Measurements from ENCODE around the gene FASN.

- TF ChIP-seq POLR2AphosphoS5 (IDR thresholded peaks at IDR 0.05; ENCODE audit: low read depth, low read length) (no peak), YY1 (IDR thresholded peaks at IDR 0.05; ENCODE audit: low read depth) (no peak), RAD21 (IDR thresholded peaks at IDR 0.05; ENCODE audit: low read length) (no peak), TEAD4 (IDR thresholded peaks at IDR 0.05; ENCODE audit: borderline replicate concordance, insufficient read depth) (no peak), IRF3 (IDR thresholded peaks at IDR 0.05; ENCODE audit: low read depth, low read length) (no peak), ELF1 (IDR thresholded peaks at IDR 0.05) (no peak), USF2 (IDR thresholded peaks at IDR 0.05; ENCODE audit: borderline replicate concordance, low read depth, low read length) (no peak), ZBTB33 (IDR thresholded peaks at IDR 0.05; ENCODE audit: borderline replicate concordance, low read depth) (no peak), CHD2 (IDR thresholded peaks at IDR 0.05; ENCODE audit: low read length, partially characterized antibody) (no peak), FOXM1 (IDR thresholded peaks at IDR 0.05; ENCODE audit: low read depth) (no peak), NFIC (IDR thresholded peaks at IDR 0.05; ENCODE audit: borderline replicate concordance) (no peak)
- TF ChIP-seq, protein P1, sequence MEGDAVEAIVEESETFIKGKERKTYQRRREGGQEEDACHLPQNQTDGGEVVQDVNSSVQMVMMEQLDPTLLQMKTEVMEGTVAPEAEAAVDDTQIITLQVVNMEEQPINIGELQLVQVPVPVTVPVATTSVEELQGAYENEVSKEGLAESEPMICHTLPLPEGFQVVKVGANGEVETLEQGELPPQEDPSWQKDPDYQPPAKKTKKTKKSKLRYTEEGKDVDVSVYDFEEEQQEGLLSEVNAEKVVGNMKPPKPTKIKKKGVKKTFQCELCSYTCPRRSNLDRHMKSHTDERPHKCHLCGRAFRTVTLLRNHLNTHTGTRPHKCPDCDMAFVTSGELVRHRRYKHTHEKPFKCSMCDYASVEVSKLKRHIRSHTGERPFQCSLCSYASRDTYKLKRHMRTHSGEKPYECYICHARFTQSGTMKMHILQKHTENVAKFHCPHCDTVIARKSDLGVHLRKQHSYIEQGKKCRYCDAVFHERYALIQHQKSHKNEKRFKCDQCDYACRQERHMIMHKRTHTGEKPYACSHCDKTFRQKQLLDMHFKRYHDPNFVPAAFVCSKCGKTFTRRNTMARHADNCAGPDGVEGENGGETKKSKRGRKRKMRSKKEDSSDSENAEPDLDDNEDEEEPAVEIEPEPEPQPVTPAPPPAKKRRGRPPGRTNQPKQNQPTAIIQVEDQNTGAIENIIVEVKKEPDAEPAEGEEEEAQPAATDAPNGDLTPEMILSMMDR (IDR thresholded peaks at IDR 0.05) = no peak
- TF ChIP-seq, protein P2, sequence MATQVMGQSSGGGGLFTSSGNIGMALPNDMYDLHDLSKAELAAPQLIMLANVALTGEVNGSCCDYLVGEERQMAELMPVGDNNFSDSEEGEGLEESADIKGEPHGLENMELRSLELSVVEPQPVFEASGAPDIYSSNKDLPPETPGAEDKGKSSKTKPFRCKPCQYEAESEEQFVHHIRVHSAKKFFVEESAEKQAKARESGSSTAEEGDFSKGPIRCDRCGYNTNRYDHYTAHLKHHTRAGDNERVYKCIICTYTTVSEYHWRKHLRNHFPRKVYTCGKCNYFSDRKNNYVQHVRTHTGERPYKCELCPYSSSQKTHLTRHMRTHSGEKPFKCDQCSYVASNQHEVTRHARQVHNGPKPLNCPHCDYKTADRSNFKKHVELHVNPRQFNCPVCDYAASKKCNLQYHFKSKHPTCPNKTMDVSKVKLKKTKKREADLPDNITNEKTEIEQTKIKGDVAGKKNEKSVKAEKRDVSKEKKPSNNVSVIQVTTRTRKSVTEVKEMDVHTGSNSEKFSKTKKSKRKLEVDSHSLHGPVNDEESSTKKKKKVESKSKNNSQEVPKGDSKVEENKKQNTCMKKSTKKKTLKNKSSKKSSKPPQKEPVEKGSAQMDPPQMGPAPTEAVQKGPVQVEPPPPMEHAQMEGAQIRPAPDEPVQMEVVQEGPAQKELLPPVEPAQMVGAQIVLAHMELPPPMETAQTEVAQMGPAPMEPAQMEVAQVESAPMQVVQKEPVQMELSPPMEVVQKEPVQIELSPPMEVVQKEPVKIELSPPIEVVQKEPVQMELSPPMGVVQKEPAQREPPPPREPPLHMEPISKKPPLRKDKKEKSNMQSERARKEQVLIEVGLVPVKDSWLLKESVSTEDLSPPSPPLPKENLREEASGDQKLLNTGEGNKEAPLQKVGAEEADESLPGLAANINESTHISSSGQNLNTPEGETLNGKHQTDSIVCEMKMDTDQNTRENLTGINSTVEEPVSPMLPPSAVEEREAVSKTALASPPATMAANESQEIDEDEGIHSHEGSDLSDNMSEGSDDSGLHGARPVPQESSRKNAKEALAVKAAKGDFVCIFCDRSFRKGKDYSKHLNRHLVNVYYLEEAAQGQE (IDR thresholded peaks at IDR 0.05; ENCODE audit: low read depth, low read length) = no peak
These were observed 50.7 kb downstream of the FASN start for GRCh38 chr17:82047379-82047778.
